SU-DHL-6 (cell line): ENCODE results near the gene MSTN.
"Not testable (repeated sequence)": the region's sequence is repeated elsewhere in the genome, so short reads cannot be mapped to it uniquely, and the experiment has no call there.

ENCODE experiments used
- H2AFZ ChIP-seq: fragments of 200-600 bp; sonication (generic); 2 replicates; pipeline ENCODE4 v1.6.1; 2014; ENCODE audit warnings: low read depth, mild to moderate bottlenecking, moderate library complexity, mixed read lengths, antibody characterized with exemption, low read length; ENCODE audit not compliant: severe bottlenecking
- H3F3A ChIP-seq: fragments of 200-600 bp; shearing (Covaris generic); 2 replicates; pipeline ENCODE4 v1.6.0; 2016; ENCODE audit warnings: antibody characterized with exemption, mild to moderate bottlenecking; ENCODE audit not compliant: insufficient read depth
- H3K27ac ChIP-seq: fragments of 200-600 bp; sonication (generic); 2 replicates; pipeline ENCODE4 v1.5.1; 2016; ENCODE audit warnings: low read depth, mild to moderate bottlenecking, low read length, moderate library complexity, mixed read lengths
- H3K27me3 ChIP-seq: fragments of 200-600 bp; sonication (generic), shearing (Covaris generic); 2 replicates; pipeline ENCODE4 v1.6.0; 2014; ENCODE audit warnings: mild to moderate bottlenecking, low read length
- H3K36me3 ChIP-seq: fragments of 200-600 bp; sonication (generic); 2 replicates; pipeline ENCODE4 v1.6.1; 2014; ENCODE audit warnings: mild to moderate bottlenecking, low read length, mixed read lengths
- H3K4me2 ChIP-seq: fragments of 300-600, 200-600 bp; shearing (Covaris generic), sonication (generic); 2 replicates; pipeline ENCODE4 v1.6.0; 2014; ENCODE audit warnings: low read length, low read depth, mild to moderate bottlenecking; ENCODE audit not compliant: poor library complexity, severe bottlenecking
- H3K4me3 ChIP-seq: fragments of 200-600 bp; sonication (generic); 2 replicates; pipeline ENCODE4 v1.5.1; 2014; ENCODE audit warnings: antibody characterized with exemption, low read length, mild to moderate bottlenecking, mixed read lengths; ENCODE audit not compliant: insufficient read depth, poor library complexity, severe bottlenecking
- H3K79me2 ChIP-seq: fragments of 200-600 bp; sonication (generic); 2 replicates; pipeline ENCODE4 v1.6.1; 2014; ENCODE audit warnings: mild to moderate bottlenecking, low read length, moderate library complexity; ENCODE audit not compliant: insufficient read depth
- H3K9ac ChIP-seq: fragments of 200-600 bp; sonication (generic); 2 replicates; pipeline ENCODE4 v1.7.0; 2014; ENCODE audit warnings: mild to moderate bottlenecking, low read length
- H3K9me2 ChIP-seq: fragments of 200-600 bp; sonication (generic); replicated peaks from 2 replicates; pipeline ENCODE4 v1.6.1; 2014; ENCODE audit warnings: low read length; ENCODE audit not compliant: insufficient read depth
- H3K9me3 ChIP-seq: fragments of 200-600 bp; sonication (generic); 2 replicates; pipeline ENCODE4 v1.6.1; 2014; ENCODE audit warnings: low read length, mixed read lengths; ENCODE audit not compliant: insufficient read depth
- H4K20me1 ChIP-seq: fragments of 200-600 bp; sonication (generic); 2 replicates; pipeline ENCODE4 v1.6.1; 2014; ENCODE audit warnings: low read depth, mild to moderate bottlenecking, antibody characterized with exemption, low read length, moderate library complexity, mixed read lengths
- EZH2phosphoT487 ChIP-seq: fragments of 200-600 bp; sonication (generic), shearing (Covaris generic); conservative IDR thresholded peaks from 2 replicates; pipeline ENCODE4 v1.6.1; 2018; ENCODE audit warnings: mild to moderate bottlenecking, antibody characterized with exemption, low read length, moderate library complexity, mixed read lengths
- TF ChIP-seq, protein P1 (sequence below): fragments of 200-600 bp; sonication (generic); IDR thresholded peaks from one replicate; pipeline ENCODE4 v1.5.1; 2017; ENCODE audit warnings: antibody characterized with exemption, mild to moderate bottlenecking, low read length, moderate library complexity; ENCODE audit not compliant: insufficient read depth, poor library complexity, severe bottlenecking

Gene MSTN

DNA sequence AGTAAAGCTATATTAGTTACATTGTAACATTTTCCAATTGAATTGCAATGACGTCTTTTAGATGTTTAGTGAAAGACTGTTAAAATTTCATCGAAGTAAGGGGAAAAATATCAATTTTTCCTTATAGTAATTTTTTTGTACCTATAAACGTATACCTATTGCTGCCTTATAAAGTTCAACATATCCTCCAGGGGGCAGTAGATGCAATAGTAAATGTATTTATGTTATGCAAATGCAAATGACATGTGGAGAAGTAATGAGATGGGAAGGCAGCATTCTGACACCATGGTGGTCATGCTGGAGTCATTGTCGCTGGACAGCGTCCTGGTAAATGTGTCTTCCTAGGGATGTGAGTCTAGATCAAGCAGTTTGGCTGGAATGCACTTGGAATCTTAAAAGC lies 38.7 kb downstream of the MSTN start:
- H3K27ac ChIP-seq: no peak overlapping the region
- H3K36me3 ChIP-seq: no peaks in the 10 kb centered on the region
- no peaks in the 10 kb centered on the region for H3K9me2 ChIP-seq
- no peaks in the 10 kb centered on the region for H3K9me3 ChIP-seq
- no peaks in the 10 kb centered on the region for H3K79me2 ChIP-seq
- H4K20me1 ChIP-seq: no peaks in the 10 kb centered on the region
- no peak overlapping the region for H3K4me2 ChIP-seq
- no peak overlapping the region for H2AFZ ChIP-seq
- H3K27me3 ChIP-seq: no peaks in the 10 kb centered on the region
- H3F3A ChIP-seq: no peaks in the 10 kb centered on the region
- H3K4me3 ChIP-seq: no peak overlapping the region
- TF ChIP-seq, protein P1, sequence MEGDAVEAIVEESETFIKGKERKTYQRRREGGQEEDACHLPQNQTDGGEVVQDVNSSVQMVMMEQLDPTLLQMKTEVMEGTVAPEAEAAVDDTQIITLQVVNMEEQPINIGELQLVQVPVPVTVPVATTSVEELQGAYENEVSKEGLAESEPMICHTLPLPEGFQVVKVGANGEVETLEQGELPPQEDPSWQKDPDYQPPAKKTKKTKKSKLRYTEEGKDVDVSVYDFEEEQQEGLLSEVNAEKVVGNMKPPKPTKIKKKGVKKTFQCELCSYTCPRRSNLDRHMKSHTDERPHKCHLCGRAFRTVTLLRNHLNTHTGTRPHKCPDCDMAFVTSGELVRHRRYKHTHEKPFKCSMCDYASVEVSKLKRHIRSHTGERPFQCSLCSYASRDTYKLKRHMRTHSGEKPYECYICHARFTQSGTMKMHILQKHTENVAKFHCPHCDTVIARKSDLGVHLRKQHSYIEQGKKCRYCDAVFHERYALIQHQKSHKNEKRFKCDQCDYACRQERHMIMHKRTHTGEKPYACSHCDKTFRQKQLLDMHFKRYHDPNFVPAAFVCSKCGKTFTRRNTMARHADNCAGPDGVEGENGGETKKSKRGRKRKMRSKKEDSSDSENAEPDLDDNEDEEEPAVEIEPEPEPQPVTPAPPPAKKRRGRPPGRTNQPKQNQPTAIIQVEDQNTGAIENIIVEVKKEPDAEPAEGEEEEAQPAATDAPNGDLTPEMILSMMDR: peak; percentile 35
- no peak for TF ChIP-seq EZH2phosphoT487
- no peak overlapping the region for H3K9ac ChIP-seq

DNA sequence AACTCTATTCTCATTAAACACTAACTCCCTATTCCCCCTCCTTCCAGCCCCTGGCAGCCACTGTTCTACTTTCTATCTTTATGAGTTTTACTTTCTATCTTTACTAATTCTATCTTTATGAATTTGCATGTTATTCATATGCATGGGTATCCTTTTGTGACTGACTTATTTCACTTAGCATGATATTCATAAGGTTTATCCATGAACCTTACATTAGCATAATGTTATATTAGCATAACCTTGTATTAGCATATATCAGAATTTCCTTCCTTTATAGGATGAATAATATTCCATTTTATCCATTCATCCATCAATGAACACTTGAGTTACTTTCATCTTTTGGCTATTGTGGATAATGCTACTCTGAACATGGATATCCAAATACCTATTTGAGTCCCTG lies 41.8 kb downstream of the MSTN start:
- Histone ChIP-seq H3K4me3 (no peak overlapping the region), H3K9me2 (no peaks in the 10 kb centered on the region), H3K9ac (no peak overlapping the region), H3K79me2 (no peaks in the 10 kb centered on the region), H3K36me3 (no peaks in the 10 kb centered on the region), H4K20me1 (no peaks in the 10 kb centered on the region), H2AFZ (no peak overlapping the region), H3K4me2 (no peak overlapping the region), H3F3A (no peaks in the 10 kb centered on the region), H3K9me3 (peaks cover 4% of the 10 kb centered on the region; the same call in 1 of the 2 replicates), H3K27ac (no peak overlapping the region), H3K27me3 (no peaks in the 10 kb centered on the region)
- no peak for TF ChIP-seq EZH2phosphoT487
- TF ChIP-seq, protein P1: no peak

DNA sequence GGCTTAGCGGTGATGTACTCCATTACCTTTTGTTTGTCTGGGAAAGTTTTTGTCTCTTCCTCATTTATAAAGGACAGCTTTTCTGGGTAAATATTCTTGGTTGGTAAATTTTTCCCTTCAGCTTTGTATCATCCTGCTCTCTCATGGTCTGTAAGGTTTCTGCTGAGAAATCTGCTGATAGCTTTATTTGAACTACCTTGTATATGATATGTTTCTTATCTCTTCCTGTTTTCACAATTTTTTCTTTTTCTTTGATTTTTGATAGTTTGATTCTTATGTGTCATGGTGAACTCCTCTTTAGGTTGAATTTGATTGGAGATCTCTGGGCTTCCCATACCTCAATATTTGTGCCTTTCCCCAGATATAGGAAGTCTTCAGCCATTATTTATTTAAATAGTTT lies 44.7 kb downstream of the MSTN start:
- H3K9ac ChIP-seq: no peak overlapping the region
- no peak overlapping the region for H3K27ac ChIP-seq
- no peaks in the 10 kb centered on the region for H4K20me1 ChIP-seq
- H3K36me3 ChIP-seq: no peaks in the 10 kb centered on the region
- H2AFZ ChIP-seq: no peak overlapping the region
- peaks cover 4% of the 10 kb centered on the region; the same call in 1 of the 2 replicates for H3K9me3 ChIP-seq
- H3K4me2 ChIP-seq: no peak overlapping the region
- no peak overlapping the region for H3K4me3 ChIP-seq
- no peak for TF ChIP-seq EZH2phosphoT487
- TF ChIP-seq, protein P1: no peak
- H3F3A ChIP-seq: no peaks in the 10 kb centered on the region
- H3K27me3 ChIP-seq: no peaks in the 10 kb centered on the region
- H3K9me2 ChIP-seq: no peaks in the 10 kb centered on the region
- H3K79me2 ChIP-seq: no peaks in the 10 kb centered on the region

DNA sequence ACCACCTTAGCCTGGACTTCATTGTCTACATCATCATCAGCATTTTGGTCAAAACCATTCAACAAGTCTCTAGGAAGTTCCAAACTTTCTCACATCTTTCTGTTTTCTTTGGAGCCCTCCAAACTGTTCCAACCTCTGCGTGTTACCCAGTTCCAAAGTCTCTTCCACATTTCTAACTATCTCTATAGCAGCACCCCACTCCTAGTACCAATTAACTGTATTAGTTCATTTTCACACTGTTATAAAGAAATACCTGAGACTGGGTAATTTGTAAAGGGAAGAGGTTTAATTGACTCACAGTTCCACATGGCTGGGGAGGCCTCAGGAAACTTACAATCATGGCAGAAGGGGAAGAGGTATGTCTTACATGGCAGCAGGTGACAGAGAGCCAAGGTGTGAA lies 46.6 kb downstream of the MSTN start:
- H3K79me2 ChIP-seq, H3K36me3 ChIP-seq, H3K9me2 ChIP-seq, H3K9me3 ChIP-seq, H3K4me3 ChIP-seq, H3K27me3 ChIP-seq, H2AFZ ChIP-seq, H3K27ac ChIP-seq, H4K20me1 ChIP-seq, H3K4me2 ChIP-seq, H3K9ac ChIP-seq, H3F3A ChIP-seq: not testable (repeated sequence)
